HG03039 (cell line): Measurements from ENCODE around the gene SYT6.

ENCODE experiments used
- ATAC-seq: cut with Tn5 transposase; IDR thresholded peaks from one replicate; pipeline ENCODE4 v1.9.1; 2021; ENCODE audit warnings: mild to moderate bottlenecking, moderate library complexity; ENCODE audit not compliant: unreplicated experiment

Gene SYT6

DNA sequence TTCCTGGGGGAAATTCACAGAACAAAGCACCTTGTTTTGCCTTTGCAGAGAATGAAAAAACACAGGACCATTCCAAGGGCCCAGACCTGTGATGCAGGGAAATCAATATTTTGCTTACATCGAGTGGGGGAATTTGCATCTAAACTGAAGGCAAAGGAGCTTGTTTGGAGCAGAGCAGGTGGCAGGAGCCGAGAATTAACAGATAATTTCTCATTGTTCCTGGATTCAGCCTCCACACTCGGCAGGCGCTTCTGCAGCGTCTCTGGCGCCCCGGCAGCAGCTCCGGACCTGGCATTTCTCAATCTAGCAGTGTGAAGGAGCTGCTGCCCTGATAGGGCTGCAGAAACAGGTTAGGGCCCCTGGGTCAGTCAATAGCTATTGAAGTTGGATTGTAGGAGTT is 2.0 kb upstream of the SYT6 start:
- ATAC-seq = no peak

DNA sequence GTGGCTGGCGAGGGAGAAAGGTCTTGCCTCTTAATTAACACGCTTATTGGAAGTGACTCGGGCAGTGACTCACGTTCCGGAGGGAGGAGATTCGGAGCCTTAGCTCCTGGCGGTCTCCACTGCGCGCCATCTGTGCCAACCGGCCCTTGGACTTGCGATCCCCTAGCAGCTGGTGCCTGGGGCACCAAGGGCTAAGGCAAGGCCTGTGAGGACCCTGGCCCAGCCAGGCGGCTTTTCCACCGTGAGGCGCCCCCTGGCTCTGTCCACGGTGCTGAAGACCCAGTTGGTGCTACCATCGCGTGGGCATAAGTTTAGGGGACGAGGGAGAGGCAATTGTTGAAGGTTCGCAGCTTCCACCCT is 1.3 kb upstream of the SYT6 start:
- ATAC-seq = no peak

DNA sequence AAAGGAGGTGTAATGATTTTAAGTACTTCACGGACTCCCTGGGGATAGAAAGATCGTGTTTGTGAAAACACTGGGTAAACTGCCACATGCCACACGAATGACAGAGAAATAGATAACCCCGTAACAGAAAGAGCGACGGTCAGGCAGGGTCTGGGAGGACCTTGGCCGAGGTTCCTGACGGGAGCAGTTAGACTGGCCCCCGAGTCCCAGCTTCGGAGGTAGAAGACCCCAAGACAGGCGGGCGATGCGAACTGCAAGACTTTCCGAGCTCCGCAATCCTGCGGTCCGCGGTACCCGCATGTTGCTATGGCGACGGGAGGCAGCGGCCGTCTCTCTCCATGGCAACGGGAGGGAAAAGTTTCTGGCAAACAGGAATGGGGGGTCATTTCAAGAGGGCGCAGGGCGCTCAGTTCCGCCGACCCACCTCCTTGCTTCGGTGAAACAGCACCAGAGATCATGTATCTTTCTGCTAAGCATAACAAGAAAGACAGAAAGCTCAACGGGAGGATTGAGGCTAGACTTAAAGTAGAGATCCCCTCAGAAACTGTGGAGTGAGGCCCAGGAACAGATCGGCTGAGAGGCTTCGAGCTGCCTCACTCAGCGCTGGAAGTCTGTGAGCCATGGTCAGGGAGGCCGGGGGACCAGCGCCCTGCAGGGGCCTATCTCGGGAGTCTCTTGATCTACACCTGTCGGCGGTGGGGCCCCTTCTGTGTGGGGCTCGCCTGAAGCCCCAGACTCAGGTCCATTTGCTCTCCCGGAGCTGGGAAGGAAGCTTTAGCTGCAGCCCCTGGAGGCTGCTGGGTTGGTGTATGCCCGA is 685 bp upstream of the SYT6 start:
- no peak for ATAC-seq

DNA sequence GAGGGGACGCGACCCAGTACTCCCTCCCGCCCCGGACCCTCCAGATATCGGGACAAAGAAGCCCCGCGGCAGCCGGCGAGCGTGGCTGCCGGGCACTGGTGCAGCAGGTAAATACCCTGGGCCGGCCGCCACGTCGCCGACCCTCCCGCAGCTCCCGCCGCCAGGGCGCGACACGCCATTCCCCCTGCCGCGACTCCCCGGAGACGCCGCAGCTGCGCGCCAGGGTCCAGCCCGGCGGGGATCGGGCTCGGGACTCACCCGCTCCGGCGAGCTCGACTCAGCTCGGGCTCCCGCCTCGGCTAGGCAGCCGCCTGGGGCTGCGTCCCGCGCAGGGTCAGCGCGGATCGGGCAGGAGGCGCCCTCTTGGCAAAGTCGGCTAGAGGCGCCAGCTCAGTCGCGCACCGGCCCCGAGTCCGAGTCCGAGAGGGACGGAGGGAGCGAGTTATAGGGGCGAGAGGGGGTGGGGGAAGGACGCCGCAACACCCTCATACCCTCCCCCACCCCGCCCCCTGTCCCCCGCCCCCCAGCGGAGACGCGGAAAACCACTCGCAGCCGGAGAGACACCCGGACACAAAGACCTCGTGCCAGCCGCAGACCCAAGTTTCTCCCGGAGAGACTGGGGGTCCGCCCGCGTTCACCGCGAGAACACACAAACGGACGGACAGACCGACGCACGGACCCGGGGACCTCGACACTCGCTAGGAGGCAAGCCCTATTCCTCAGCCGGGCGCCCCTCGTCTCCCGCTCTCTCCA is 985 bp downstream of the SYT6 start:
- no peak for ATAC-seq

DNA sequence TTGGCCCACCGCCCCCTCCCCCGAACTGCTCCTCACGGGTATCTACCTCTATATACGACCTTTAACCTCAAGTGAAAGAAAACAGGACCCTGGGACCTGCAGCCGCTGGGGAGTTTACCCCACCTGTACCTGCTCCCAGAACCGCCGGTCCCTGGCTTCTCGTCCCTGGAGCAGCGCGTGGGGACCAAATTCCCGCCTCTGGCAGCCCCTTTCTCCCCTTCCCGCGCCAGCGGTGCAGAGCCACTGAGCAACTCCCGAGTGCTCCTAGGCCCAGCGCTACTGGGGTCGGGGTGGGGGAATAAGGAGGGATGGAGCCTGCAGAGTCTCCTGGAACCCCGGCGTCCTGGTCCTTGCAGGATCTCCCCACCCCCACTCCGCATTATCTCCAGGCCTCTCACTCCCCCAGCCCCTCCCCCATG is 1.6 kb downstream of the SYT6 start:
- ATAC-seq = no peak

DNA sequence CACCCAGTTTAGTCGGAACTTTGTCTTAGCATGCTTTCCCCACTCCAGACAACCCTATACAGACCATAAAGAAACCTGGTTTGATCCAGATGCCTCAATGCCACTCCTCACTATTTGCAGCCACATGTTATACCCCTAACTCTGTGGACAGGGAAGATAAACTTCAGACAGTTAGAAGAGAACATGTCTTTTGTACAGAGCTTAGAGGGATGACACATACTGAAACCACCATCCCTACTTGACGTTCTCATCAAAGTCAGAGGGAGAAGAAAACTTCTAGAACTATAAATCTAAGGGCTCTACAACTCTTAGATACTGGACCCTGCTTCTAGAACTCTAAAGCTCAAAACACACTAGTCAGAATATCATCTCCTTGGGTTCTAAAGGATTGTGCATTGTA is 3.7 kb downstream of the SYT6 start:
- no peak for ATAC-seq

DNA sequence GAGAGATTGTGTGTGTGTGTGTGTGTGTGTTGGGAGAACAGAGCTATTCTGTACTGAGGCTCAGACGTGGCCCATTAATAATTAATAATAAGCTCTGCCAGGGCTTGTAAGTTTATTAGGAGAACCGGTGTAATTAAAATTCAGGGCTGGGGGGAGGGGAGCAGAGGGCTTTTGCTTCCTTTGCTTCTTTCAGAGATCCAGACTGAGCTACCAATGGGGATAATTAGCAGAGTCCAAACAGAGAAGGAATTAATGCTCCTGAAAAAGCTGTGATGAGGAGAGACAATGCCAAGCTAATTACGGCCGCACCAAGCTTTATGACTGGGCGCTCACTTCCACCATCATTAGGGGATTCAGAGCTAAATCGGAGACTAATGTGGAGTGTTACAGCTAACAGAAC is 4.5 kb downstream of the SYT6 start:
- no peak for ATAC-seq

DNA sequence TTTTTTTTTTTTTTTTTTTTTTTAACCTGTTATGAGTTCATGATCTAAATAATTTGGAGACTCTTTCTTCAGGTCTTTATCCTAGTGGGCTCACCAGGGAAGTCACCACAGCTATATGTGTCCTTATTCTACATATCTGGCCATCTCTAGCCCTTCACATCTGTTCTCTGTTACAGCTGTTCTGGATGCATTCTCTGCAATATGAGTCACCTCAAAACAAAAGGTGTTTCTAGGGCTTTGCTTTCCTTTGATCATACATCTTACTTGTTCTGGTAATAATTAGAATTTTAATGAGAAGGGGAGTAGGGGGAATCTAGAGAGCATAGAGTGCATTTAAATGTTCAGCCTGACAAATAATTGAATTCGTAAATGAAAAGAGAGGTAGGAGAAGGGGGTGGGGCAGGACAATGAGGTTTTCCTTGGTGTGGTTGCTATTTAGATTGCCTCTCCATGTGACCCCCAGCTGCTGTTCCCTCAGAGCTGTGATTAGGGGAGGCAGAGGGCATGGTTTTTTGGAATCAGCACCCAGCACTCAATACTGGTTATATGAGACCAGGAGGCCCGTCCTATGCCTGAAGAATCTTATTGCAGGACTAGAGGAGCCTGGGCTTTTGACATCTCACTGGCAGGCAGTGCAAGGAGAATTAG is 8.0 kb downstream of the SYT6 start:
- ATAC-seq = no peak

DNA sequence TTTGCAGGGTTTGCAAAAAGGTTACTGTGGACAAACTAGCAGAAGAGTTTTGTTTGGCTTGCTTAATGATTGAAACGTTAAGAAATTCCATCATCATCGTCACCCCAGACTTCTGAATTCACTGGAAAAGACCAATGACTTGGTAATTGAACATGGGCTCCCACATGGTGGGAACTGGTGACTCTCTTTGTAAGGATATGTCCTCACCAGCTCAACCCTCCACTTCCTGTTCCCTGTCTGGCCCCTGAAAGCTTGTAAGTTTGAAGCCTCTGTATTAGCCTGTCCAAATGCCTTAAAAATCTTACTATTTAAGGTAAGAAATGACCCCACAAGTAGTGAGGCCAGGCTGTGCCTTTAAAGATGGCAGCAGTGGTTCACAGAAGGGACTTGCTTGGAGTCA is 9.7 kb downstream of the SYT6 start:
- ATAC-seq = no peak

DNA sequence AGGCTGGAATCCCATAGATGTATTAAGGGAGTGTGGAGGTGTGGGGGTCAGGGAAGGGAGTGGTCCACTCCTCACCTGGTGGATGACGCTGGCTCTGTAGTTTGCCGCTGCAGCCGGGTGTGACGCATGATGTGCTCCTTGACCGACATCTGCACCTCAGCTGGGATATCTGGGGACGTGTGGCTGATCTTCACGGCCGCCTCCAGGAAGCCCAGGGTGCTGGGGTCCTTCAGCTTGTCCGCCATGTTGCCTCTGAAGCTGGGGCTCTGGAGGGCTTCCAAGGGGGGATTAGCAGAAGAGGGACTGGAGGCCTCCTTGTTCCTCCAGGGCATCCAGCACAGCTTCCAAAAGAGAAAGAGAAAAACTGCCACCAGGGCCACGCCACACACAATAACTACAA is 14.1 kb downstream of the SYT6 start:
- ATAC-seq = no peak

DNA sequence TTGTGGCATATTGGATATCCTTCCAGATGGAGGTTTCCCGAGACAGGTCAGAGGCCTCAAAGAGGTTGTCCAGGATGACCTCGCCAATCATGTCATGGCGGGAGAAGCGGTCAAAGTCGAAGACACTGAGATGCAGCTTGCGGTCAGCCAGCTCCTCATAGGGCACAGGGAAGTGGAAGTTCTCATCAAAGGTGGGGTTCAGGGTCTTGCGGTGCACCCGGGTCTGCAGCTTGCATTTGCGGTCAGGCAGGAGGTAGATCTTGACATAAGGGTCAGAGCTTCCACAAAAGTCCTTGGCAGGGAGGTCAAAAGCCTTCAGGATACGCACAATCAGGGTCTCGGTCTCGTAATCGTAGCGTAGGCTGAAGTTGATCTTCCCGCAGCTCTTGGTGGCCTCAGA is 16.2 kb downstream of the SYT6 start:
- no peak for ATAC-seq

DNA sequence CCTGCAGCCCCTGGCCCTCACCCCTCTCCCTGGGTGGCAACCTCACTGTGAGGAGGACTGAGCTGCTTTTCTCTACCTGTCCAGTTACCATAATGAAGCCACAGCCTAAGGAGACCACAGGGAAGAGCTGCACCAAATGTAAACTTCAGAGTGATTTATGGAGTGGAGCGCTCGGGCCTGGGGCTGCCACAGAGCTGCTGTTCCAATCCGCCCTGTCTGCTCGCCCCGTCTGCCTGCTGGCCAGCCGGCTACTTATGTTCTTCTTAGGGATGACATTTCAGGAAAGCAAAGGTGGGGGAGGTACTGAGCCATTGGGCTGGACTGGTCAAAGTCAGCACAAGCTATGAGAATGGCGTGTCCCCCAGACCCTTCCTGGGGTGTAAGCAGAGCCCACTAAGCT is 17.9 kb downstream of the SYT6 start:
- ATAC-seq = no peak

DNA sequence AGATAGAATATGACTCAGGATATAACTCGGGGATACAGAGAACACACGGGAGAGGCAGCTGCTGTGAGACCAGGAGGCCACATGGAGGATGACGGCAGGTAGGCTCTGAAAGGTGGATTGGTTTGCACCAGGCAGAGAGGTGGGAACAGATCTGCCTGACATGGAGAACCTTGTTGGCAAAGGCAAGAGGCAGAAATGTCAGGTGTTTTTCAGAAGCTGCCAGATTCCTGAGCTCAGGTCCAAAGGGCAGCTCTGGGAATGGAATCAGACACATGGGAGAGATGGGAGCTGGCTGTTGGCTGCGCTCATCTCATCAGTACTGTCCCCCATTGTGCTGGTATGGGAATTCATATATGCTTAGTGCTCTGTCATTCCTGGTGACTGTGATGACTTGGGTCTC is 19.2 kb downstream of the SYT6 start:
- ATAC-seq = no peak

DNA sequence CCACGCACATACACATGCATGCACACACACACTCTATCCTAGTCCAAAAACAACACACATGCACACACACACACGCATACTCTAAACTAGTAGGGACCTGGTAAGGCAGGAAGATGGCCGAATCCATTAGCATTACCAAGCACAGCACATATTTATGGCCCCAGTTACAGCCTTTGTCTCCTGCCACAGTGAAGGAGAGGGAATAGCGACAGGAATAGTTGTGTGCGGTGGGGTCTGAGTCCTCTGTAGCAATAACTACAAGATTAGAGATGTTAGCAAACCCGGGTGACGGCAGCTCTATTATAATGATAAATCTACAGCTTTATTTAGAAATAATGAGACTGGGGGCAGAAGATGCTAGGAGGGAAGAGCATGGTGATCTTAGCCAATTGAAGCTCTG is 20.5 kb downstream of the SYT6 start:
- ATAC-seq = no peak

DNA sequence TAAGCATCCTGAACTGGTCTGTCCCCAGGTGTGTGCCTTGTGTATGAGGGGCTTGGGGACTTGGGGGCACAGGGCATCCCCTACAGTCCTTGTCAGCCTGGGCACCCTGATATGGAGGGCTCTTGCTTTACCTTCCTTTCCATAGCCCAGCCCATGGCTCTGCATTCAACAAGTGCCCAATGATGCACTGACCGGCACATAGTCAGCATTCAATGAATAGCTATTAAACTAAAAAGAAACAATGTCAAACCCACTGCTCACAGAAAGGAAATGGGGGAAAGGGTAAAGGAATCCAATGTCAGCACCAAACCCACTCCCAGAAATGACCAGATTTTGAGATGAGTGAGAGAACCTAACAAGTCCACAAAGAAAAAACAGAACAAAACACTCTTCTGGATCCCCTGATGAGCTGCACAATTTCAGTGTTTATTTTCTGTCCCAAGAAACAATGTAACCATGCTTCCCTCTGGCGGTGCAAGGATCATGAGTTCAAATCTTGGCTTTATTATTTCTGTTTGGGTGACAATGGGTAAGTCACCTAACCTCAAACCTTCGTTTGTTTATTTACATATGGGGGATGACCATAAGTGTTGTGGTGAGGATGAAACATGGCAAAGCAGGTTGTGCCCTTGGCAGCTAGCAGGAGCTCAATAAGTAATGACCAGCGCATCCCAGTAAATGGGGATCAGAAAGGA is 22.0 kb downstream of the SYT6 start:
- no peak for ATAC-seq

DNA sequence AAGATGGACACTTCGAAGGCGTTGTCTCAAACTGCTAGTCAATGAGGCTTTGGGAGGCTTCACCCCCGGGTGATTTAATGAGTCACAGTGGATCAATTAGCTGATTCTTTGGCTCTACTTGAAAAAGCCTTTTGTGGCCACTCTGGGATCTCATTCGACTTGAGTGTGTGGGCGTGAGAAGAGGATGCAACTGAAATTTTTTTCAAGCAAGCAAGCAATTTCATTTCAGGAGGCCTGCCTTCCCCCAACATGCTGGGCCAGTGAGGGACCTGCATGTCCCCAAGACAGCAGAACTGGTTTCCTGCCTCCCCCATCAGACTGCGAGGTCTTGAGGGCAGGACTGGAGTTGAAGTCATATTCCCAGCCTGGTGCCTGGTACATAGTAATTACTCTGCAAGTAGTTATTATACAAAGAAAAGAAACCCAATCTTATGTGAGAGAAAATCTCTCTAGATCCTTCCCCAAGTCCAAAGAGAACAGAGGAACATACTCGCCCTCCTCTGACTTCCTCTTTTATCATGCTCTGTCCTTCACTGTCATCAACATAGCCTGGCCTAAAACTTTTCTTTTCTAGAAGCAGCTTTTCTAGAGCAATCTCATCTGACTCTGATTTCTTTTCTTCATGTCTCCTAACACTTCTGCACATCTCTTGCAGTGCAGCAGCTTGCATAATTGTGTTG is 22.7 kb downstream of the SYT6 start:
- ATAC-seq = no peak

DNA sequence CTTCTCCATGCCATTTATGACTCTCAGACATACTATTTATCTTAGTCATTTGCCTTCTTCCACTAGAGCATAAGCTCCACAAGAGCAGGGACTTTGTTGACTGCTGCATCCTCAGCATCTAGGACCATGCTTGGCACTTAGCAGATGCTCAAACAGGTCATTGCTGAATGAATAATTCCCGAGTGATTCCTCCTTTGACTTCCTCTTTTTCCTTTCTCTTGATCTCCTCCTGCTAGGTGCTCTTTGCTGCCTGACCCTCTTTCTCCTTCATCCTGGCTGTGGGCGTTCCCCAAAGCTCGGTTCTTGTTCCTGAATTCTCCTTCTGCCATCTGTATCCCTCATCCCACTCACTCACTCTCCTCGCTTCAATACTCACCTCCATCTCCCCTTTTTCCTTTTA is 23.5 kb downstream of the SYT6 start:
- no peak for ATAC-seq

DNA sequence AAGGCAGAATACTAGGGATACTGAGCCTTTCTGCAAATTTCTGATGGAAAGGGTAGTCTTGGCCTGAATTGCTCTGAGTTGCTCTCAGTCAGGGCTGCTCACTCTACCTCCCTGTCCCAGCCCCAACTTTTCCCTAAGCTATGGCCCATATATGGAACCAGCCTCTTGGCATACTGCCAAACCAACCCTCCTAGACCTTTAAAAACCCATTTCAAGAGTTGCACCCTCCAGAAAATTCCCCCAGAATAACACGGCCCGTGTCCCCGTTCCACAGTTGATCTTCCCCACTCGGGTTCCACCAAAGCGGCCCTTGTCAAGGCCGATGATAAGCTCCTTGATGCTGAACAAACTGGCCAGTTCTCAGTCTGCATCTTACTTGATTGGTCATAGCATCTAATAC is 25.4 kb downstream of the SYT6 start:
- ATAC-seq = no peak

DNA sequence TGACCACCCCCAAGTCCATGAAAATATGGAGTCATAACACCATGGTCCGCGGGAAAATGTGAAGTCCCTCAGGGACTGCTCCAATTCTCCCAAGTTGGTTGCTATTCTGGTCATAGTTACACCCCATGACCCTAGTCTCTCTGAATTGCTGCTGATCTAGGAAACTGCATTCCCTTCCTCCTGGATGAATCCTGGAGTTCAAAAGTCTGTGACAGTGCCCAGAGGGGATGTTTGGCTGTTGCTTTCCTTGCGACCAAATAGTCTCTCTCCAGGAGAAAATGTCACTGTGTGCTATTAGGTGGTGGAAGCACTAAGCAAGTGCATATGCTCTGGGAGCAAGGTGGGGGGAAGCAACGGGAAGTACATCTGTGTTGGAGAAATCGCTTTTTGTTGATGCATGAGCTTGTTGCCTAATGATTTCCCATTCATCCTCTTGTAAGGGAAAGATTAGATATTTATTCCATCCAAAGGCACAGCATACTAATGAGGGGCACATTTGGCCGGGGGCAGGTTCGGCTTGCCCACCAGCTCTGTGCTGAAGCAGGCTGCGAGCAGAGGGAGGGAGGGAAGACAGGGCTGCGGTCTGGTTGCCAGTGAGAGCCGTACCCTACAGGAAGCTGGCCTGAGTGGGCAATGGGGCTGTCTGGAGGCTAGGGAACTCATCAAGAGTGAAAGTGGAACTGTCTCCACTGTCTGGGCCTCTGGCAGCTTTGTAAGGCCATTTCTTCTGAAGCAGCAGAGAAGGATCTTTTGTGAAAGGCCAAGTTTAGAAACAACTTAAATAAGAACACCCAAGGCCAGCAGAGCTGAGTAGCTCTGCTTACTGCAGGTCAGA is 27.2 kb downstream of the SYT6 start:
- no peak for ATAC-seq

DNA sequence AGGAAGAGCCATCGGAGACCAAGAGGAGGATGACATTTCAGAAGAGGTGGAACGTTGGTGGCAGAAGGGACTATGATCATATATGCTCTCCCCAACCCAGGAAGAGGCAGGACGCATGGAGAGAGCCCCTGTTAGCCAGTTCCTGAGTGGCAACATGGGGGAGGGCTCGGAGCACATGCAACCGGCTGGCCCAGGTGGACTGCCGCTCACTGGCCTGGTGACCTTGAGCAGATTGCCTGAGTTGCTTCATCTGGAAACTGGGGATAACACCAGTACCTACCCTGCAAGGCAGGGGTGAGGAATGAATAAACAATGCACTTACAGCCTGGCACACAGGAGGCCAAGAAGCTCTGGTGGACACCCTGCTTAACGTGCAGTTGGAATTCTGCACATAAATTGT is 29.0 kb downstream of the SYT6 start:
- ATAC-seq = no peak
